Embryonic facial prominence (tissue), 1 donor: ENCODE measurements around the gene MEG3.

ENCODE experiments used
- DNase-seq: peaks from one replicate; pipeline ENCODE4 v3.0.0-alpha.2; 2016; ENCODE audit errors: extremely low spot score

Gene MEG3

GRCh38 chr14:100864960-100865681 is 39.2 kb downstream of the MEG3 start:
- no peak for DNase-seq

- DNase-seq = no peak
These were observed 40.0 kb downstream of the MEG3 start for GRCh38 chr14:100865682-100866591.

GRCh38 chr14:100866666-100867630 is 41.0 kb downstream of the MEG3 start:
- no peak for DNase-seq

DNA sequence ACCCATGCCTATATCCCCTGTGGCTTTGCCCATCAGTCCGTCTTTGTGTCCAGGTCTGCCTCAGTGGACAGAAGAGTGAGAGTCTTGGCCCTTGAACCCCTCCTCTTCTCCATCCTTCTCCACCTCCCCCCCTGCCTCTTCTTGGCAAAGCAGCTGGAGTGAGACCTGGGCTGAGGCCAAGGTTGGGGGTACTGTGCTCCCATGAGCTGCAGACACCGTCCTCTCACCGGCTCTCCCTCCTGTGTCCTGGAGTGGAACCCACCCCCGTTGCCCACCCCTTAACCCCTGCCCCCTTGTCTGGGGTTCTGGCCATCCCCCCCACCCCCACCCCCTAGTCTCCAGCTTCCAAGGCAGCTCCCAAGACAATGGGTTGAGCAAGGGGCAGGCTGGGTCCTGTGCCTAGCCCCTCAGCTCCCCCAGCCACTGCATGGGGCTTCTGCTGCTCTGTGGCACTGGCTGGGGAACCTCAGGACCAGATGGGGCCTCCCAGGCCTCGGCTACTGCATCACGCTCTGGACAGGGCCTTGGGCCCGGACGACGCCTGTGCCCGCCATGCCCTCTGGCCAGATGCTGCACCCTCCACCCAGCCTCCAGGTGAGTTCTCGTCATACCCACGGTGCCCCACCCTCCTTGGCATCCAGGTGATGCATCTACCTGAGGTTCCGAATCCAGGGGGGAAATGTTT is 41.9 kb downstream of the MEG3 start:
- no peak for DNase-seq

DNA sequence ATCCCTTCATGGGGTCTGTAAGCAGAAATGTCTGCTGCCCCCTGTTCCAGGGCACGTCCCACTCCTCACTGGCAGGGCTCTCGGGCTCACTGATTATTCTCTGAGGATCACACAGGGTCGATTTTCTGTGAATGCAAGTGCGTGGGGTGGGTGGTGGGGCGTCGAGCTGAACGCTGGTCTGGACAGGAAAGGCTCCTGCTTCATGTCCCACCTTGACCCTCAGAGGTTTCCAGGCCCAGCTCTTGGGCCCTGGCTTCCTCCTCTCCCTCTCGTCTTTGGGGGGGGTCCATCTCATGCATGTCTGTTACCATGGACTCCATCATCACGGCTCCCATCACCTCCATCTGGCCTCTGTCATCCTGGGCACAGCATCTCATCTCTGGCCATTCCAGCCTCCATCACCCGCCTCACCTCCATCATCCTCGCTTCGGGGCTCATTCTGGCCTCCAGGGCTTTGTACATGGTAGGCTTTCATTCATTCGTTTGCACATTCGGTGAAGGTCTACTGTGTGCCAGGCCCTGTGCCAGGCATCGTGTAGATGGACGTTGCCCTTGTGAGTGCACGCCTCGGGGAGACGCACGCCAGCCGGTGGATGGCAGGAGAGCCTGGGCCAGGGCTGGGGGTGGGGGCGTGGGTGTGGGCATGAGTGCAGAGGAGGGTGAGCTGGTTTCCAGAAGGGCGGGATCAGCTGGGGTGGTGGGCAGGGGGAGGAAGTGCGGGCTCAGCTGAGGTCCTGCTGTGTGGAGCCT is 42.9 kb downstream of the MEG3 start:
- no peak for DNase-seq

DNA sequence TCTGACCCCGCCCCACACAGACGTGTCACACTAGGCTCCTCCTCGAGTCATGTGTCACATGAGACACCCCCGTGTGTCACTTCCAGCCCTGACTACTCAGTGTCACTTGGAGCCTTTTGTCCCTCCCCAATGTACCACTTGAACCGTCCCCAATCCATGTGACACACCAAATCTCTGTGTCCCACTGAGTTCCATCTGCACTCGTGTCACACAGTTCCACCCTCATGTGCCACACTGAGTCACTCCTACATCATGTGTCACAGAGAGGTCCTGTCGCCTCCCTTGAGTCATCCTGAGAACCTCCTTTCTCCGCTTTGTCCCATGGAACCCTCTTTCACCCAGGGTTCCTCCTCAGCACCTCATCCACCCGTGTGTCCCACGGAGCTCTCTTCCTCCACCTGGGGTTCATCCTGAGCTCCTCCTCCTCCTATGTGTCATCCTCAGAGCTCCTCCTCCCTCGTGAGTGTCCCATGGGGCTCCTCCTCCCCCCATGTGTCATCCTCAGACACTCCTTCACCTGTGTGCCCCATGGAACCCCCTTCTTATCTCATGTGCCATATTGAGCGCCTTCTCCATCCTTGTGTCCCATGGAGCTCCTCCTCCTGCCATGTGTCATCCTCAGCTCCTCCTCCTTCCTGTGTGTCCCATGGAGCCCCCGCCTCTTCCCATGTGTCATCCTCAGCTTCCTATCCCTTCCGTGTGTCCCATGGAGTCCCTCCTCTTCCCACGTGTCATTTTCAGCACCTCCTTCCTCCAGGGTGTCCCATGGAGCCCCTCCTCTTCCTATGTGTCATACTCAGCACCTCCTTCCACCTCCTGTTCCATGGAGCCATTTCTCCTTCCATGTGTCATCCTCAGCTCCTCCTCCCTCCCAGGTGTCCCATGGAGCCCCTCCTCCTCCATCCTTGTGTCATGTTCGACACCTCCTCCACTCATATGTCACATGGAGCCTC is 45.6 kb downstream of the MEG3 start:
- DNase-seq = no peak

DNA sequence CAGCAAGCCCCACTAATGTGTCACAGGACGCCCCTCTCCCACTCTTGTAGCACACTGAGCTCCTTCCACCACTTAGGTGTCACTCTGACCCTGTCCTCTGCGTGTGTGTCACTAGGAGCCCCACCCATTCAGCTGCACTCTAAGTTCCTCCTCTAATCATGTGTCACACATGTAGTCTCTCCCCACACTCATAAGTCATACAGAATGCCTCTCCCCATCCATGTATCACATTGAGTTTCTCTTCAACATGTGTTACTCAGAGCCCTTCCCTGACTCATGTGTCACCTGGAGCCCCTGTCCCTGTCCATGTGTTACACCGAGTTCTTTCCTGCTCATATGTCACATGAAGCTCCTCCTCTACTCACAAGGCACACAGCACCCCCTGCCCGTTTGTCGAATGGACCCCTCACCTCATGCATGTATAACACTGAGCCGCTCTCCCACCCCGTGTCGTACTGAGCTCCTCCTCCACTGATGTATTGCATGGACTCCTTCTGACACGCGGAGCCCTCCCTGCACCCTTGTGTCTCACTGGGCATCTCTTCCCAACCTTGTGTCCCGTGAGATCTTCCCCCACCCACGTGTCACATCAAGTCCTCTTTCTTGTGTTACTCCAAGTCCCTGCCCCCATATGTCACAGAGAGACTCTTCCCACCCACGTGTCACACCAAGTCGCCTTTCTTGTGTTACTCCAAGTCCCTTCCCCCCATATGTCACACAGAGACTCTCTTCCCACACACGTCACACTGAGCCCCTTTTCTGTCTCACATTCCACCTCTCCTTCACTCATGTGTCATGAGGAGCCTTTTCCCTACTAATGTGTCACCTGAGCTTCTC is 46.6 kb downstream of the MEG3 start:
- no peak for DNase-seq

DNA sequence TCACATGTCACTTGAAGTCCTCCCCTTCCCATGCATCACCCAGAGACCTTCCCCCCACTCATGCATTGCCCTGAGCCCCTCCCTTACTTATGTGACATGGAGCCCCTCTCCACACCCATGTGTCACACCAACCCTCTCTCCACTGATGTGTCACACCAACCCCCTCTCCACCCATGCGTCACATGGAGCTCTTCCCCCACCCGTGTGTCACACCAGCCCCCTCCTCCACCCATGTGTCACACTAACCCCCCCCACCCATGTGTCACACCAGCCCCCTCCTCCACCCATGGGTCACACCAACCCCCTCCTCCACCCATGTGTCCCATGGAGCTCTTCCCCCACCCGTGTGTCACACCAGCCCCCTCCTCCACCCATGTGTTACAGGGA is 47.2 kb downstream of the MEG3 start:
- no peak for DNase-seq

- no peak for DNase-seq
These were observed 48.1 kb downstream of the MEG3 start for GRCh38 chr14:100874051-100874410.

DNA sequence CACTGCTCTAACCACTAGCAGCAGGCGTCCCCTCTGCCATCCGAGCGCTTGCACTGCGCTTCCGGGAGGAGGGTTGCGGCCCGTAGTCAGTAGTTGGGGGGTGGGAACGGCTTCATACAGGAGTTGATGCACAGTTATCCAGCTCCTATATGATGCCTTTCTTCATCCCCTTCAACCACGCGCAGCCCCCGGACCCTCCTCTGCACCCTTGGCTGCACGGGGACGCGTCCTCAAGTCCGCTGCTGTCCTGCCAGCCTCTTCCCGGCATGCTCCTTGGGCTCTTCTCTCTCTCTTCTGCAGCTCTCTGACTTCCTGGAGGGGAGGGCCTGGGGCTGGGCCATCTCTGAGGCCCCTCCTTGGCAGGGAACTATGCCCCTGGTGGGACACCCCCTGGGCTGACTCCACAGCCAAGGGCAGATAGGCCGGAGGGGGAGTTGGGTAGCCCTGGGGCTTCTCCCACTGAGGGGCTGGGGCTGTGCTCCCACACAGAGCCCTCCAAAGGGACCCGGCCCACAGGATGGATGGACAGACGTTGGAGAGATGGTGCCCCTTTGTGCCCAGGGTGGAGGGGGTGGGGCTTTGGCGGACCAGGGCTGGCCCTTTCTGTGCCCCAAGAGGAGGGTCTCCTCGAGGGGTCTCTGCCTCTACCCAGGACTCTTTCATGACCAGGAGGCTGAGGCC is 48.6 kb downstream of the MEG3 start:
- no peak for DNase-seq

DNA sequence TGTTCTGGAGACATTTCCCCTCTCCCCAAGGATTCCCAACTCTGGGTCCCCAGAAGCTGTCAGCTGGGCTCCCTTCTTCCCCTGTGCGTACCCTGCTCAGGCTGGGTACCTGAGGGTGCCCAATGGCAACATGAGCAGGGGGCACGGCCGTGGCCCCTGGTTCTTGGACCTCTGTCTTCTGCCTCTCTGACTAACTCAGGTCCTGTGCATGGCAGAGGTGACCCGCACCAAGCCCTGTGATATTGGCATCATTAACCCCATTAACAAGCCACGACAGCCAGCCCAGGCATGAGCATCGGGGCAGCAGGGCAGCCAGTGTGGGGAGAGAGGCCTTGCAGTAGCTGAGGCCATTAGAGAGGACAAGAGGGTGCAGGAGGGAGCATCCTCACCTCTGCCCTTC is 49.2 kb downstream of the MEG3 start:
- no peak for DNase-seq

DNA sequence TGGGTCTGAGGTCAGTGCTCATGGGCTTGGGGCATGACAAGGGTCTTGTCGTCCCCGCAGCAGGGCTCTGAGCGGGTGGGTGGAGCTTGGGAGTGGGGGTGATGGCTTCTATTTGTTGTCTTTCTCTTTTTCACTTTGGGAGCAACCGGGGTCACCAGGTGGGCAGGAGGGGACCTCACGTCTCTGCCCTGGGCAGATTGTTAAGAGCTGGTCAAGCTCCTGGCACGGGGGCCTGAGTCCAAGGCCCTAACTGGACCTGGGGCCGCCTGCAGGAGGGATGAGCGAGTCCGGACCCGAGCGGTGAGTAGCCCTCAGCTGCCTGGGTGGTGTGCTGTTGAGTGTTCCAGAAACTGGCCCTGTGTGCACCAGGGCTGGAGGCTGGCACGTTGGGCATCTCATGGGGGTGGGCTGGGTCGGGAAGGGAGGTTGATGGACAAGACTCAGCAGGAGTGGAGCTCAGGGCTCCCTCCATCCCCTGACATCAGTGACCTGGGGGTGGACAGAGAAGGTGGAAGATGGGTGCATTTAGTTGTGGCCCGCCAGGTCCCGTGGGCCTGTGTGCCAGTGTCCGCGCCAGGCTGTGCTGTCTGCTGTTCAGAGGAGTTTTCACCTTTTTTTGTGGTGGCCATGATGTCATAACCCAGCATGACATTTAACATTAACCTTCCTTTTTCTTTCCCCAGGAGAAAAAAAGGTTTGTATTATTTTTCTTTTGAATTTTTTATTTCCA is 50.1 kb downstream of the MEG3 start:
- DNase-seq = no peak

DNA sequence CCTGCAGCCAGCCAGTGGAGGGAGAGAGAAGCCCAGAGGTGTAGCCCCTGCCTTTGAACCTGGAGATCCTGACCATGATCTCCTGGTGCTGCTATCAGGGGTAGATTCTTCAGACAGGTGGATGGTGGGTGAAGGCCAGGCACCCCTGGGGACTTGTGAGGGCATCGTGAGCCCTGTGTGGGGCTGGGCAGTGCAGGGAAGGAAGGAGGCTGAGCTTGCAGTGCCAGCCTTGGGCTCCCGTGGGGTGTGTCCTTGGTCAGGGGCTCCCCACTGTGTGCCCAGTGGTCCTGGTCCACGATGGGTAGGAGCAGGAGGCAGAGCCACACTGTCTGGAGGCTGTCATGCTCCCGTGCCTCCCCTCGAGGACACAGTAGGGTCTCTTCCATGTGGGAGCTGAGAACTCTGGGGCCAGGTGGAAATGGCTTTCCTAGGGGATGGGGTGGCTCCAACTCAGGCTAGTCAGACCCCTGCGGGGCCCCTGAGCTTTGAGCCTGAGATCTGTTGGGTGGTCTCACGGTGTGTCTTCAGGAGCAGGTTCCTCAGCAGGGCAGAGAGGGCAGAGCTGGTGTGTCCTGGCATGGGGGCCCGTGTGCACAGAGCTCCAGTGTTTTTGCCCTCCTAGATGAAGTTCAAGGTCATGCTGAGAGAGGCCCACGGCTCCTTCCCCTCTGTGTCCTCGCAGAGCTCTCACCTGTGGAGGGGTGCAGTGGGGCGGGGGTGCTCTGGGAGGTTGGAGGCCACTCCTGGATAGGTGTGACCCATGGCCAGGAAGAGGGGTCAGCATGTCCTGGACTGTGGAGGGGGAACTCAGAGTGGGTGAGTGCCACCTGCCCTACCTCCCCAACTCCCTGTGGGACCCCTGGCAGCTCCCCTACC is 52.6 kb downstream of the MEG3 start:
- DNase-seq = no peak

- no peak for DNase-seq
These were observed 53.3 kb downstream of the MEG3 start for GRCh38 chr14:100879194-100879593.

DNA sequence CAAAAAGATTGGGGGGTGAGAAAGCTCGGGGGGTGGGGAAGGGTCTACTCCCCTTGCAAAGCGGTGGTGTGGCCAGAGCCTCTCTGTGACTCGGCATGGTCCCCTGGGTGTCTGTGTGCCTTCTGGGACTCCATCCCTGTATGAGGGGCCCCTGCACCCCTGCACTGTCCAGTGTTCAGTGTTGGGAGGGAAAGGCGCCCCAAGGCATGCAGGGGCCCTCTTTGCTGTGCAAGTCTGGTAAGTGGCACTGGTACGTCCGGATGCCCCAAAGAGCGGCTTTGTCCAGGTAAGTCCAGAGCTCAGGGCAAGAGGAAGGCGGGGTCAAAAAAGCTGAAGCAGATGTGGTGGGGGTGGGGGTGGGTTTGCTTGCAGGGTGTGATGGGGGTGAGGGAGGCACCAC is 53.9 kb downstream of the MEG3 start:
- DNase-seq = no peak
